GM12865 (cell line): ENCODE results near the gene ATF7IP.

Experiments used
- DNase-seq: peaks from one replicate; pipeline ENCODE4 v3.0.0; 2010; ENCODE audit warnings: low read depth
- H3K4me3 ChIP-seq: 2 replicates; pipeline ENCODE4 v1.5.1; 2011; ENCODE audit warnings: mild to moderate bottlenecking, low read depth, low read length, control low read depth
- CTCF ChIP-seq: IDR thresholded peaks from 2 replicates; pipeline ENCODE4 v1.5.1; 2011; ENCODE audit warnings: low read length, control low read depth, low read depth, inconsistent platforms; ENCODE audit not compliant: insufficient read depth; ENCODE audit errors: missing control alignments

Gene ATF7IP

GRCh38 chr12:14418451-14418890, 53.0 kb downstream of the ATF7IP start:
- no peak for TF ChIP-seq CTCF
- DNase-seq = no peak
- no peak overlapping the region for H3K4me3 ChIP-seq

DNA sequence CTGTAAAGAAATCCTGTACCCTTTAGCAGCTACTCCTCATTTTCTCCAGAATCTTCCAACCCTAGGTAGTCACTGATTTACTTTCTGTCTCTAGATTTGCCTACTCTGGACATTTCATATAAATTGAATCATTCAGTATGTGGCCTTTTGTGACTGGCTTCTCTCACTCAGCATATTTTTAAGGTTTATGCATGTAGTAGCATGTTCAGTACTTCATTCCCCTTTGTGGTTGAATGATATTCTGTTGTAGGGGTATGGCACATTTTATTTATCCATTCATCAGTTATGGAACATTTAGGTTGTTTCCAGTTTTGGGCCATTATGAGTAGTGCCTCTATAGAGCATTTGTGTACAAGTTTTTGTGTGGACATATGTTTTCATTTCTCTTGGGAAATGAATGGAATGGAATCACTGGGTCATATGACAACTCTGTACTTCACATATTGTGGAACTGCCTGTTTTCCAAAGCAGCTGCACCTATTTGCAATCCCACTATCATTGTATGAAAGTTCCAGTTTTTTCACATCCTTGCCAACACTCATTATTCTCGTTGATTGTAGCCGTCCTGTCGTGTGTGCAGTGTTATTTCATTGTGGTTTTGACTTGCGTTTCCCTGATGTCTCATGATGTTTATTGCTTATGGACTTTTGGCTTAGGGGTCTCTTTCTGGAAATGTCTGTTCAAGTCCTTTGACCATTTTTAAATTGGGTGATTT, 57.2 kb downstream of the ATF7IP start:
- no peak for DNase-seq
- H3K4me3 ChIP-seq = no peak overlapping the region
- no peak for TF ChIP-seq CTCF

GRCh38 chr12:14424545-14424944, 59.1 kb downstream of the ATF7IP start:
- no peak overlapping the region for H3K4me3 ChIP-seq
- DNase-seq = no peak
- no peak for TF ChIP-seq CTCF

- TF ChIP-seq CTCF = no peak
- DNase-seq = no peak
- H3K4me3 ChIP-seq = no peak overlapping the region
Observed at GRCh38 chr12:14426792-14427191, 61.3 kb downstream of the ATF7IP start.

- no peak for DNase-seq
- no peak overlapping the region for H3K4me3 ChIP-seq
- no peak for TF ChIP-seq CTCF
Observed at GRCh38 chr12:14427929-14428328, 62.4 kb downstream of the ATF7IP start.

DNA sequence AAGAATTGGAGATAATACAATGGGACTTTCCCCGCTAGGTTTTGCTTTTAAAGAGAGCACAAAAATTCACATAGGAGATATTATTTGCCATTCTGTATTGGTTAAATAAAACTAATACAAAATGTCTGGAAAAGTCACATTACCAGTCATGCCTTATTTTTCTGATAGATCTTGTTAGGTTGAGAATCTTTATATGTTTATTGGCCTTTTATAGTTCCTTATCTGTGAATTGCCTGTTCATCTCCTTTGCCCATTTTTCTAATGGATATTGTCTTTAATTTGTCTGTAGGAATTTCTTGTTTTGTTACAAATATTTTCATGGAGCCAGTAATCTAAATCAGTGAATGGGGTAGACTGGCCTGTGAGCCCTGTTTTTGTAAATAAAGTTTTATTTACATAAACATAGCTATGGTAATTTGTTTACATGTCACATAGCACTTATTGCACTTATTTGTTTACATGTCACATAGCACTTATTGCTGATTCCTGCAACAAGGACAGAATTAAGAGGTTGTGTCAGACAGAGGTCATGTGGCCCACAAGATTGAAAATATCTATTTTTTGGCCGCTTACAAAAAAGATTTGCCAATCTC, 65.0 kb downstream of the ATF7IP start:
- TF ChIP-seq CTCF = no peak
- no peak for DNase-seq
- no peak overlapping the region for H3K4me3 ChIP-seq
